Esophagus squamous epithelium (tissue), 4 donors: Measurements from ENCODE around the gene RRBP1.

Experiments
- CTCF ChIP-seq, 6 experiments: fragments of 450-650 bp in 4 of 6; fragments of 200-600 bp in 2 of 6; sonication (generic) in 2 of 6; IDR thresholded peaks; one replicate each; pipeline ENCODE4 v1.5.1; 2016 to 2019; ENCODE audit warnings: antibody characterized with exemption in 6 of 6, mild to moderate bottlenecking in 4 of 6, moderate library complexity in 4 of 6
- POLR2A ChIP-seq, 4 donors: fragments of 450-650 bp; IDR thresholded peaks; one replicate each; pipeline ENCODE4 v1.6.1; 2017; ENCODE audit warnings: antibody characterized with exemption in 4 of 4, mild to moderate bottlenecking in 4 of 4, moderate library complexity in 3 of 4

DNA sequence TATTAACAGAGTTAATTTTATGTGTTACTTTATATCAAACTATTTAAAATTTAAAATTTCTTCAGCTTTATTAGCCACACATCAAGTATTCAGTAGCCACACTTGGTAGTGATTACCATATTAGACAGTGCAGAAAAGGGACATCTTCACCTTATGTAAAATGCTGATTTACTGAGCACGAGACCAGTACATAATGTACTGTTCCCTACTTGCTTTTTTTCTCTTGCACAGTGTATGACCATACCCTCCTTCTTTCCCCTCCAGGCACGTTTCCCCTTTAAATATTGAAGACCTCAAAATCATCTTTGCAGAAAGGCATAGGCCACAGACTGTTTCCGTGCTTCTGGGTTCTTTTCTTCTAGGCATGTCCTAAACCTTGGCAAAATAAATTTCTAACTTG lies 94.2 kb downstream of the RRBP1 start:
- TF ChIP-seq CTCF (IDR thresholded peaks at IDR 0.05) (no peak), POLR2A (IDR thresholded peaks at IDR 0.05) (no peak)
